ENCODE measurements around the gene ACTL10. TPM values are rescaled to one million over a fixed set of nuclear protein-coding genes. Genes with fewer than 3 reads are reported as not detected.

The ACTL10 gene
- total RNA-seq, 1 experiment from 2014 or later: 3.2 TPM

DNA sequence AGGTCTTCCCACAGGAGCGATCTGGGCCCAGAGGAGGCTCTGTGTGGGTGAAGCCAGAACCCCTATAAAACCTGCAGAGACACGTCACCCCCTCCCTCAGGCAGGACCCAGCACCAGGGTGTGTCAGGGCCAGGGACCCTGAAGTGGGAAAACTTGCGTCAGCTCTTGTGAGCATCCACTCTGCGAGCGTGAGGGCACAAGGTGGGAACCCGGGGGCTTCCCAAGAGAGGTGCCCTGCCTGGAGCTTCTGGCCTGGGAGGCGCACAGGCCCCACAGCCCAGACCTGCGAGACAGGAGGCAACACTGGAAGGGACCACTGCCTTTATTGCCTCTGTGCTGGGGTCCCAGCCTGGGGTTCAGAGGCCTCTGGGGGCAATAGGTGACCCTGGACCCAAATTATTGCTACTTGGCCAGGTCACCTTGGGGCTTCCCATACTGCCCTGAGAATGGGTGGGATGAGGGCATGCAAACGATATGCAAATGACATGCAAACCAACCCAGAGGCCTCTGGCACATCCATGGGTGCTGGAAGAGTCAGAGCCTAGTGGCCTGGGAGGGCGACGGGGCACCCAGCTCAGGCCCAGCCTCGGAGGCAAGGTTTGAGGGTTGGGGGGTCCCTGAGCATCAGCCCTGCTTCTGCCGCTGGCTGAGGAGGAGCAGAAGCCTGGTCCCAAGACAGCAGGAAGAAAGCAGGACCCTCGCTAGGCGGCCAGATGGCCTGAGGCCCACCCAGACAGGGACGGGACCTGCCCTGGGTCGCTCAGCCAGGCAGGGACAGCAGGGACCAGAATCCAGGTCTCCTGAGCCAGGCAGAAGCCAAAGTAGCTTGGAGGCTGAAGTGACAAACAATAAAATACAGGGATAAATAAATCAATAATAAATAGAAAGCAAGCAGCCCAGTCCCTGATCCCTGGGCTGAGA is 9.7 kb upstream of the ACTL10 start:
- TF ChIP-seq, protein P1, sequence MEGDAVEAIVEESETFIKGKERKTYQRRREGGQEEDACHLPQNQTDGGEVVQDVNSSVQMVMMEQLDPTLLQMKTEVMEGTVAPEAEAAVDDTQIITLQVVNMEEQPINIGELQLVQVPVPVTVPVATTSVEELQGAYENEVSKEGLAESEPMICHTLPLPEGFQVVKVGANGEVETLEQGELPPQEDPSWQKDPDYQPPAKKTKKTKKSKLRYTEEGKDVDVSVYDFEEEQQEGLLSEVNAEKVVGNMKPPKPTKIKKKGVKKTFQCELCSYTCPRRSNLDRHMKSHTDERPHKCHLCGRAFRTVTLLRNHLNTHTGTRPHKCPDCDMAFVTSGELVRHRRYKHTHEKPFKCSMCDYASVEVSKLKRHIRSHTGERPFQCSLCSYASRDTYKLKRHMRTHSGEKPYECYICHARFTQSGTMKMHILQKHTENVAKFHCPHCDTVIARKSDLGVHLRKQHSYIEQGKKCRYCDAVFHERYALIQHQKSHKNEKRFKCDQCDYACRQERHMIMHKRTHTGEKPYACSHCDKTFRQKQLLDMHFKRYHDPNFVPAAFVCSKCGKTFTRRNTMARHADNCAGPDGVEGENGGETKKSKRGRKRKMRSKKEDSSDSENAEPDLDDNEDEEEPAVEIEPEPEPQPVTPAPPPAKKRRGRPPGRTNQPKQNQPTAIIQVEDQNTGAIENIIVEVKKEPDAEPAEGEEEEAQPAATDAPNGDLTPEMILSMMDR (IDR thresholded peaks at IDR 0.05; ENCODE audit: unreplicated experiment): no peak
- ChIA-PET CTCF (no interaction called here), POLR2A (interaction anchor here (0.7 to 1.3 kb wide), 3 partner anchors 9 to 12 kb away, joined by 3 read pairs; no protein-coding TSS in a partner anchor)
- BruUV-seq (replicated peaks): no TSS peak
- peaks cover 14% of the 10 kb centered on the region for H3K36me3 Mint-ChIP-seq (ENCODE audit: insufficient read depth, unreplicated experiment)
- no peak overlapping the region for H3K4me3 Mint-ChIP-seq (ENCODE audit: unreplicated experiment)
- intact Hi-C loops (cut with micrococcal nuclease): no loop called here
- DNase-seq (ENCODE audit: unreplicated experiment): no peak
- no peaks in the 10 kb centered on the region for H3K9me3 Mint-ChIP-seq (ENCODE audit: unreplicated experiment)
- no peak overlapping the region for H3K27ac Mint-ChIP-seq (ENCODE audit: low read depth, unreplicated experiment)
- no peaks in the 10 kb centered on the region for H3K27me3 Mint-ChIP-seq (ENCODE audit: insufficient read depth, unreplicated experiment)
- no peaks in the 10 kb centered on the region for H3K4me1 Mint-ChIP-seq (ENCODE audit: insufficient read depth, unreplicated experiment)

DNA sequence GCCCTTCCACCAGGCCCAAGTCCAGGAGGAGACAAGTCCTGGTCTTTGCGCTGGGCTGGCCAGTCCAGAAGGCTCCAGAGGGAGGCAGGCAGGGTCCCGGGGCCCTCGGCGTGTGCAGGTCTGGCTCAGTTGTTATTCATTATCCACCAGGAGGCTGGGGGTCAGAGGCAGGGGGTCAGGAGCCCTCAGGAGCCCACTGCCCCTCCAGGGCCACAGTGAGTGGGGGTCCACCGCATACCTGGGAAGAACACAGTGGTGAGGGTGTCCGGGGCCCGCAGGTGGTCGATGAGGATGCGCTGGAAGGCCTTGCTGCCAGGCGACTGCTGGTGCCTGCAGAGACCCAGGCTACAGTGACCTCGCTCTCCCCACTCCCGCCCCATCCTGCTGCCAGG is 9.0 kb upstream of the ACTL10 start:
- POLR2A ChIA-PET: no interaction called here
- Mint-ChIP-seq H3K27me3 (ENCODE audit: insufficient read depth, unreplicated experiment) (no peaks in the 10 kb centered on the region), H3K9me3 (ENCODE audit: unreplicated experiment) (no peaks in the 10 kb centered on the region), H3K36me3 (ENCODE audit: insufficient read depth, unreplicated experiment) (peaks cover 14% of the 10 kb centered on the region), H3K4me3 (ENCODE audit: unreplicated experiment) (no peak overlapping the region), H3K27ac (ENCODE audit: low read depth, unreplicated experiment) (no peak overlapping the region), H3K4me1 (ENCODE audit: insufficient read depth, unreplicated experiment) (no peaks in the 10 kb centered on the region)
- intact Hi-C loops (cut with micrococcal nuclease): no loop called here
- CTCF ChIA-PET: no interaction called here
- no TSS peak for BruUV-seq (replicated peaks)
- TF ChIP-seq, protein P1 (IDR thresholded peaks at IDR 0.05; ENCODE audit: unreplicated experiment): no peak
- no peak for DNase-seq (ENCODE audit: unreplicated experiment)

DNA sequence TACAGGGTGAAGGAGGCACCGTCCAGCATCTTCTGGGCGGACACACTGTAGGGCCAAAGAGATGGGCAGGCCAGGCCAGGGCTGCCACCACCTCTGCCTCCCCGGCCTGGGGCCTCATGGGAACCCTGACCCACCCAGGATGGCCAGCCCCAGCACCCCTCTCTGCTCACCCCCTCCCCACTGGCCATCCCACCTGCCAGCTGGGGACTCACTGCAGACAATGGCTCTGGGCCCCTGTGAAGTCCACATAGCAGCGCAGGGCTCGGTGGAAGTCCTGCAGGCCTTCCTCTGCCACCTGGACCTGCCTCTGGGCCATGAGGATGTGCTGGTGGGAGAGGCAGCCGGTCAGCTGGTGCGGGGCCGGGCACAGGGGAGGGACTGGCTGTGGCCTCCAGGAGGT is 8.2 kb upstream of the ACTL10 start:
- H3K27ac Mint-ChIP-seq (ENCODE audit: low read depth, unreplicated experiment): no peak overlapping the region

DNA sequence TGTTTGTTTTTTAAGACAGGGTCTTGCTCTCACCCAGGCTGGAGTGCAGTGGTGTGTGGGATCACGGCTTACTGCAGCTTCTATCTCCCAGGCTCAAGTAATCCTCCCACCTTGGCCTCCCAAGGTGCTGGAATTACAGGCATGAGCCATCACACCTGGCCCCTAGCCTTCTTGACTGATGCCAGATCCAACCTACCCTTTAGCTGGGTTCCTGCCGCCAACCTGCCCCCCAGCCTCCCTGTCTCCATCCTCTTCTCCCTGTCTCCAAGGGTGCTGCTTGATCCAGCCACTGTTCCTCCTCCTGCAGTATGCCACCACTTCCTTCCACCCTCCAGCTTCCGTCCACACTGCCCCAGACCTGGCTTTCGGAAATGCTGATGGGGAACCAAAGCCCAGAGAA is 7.8 kb upstream of the ACTL10 start:
- no peak overlapping the region for H3K27ac Mint-ChIP-seq (ENCODE audit: low read depth, unreplicated experiment)
- intact Hi-C loops (cut with micrococcal nuclease): no loop called here
- CTCF ChIA-PET: no interaction called here
- H3K4me1 Mint-ChIP-seq (ENCODE audit: insufficient read depth, unreplicated experiment): no peaks in the 10 kb centered on the region
- no TSS peak for BruUV-seq (replicated peaks)
- no peaks in the 10 kb centered on the region for H3K27me3 Mint-ChIP-seq (ENCODE audit: insufficient read depth, unreplicated experiment)
- no peak overlapping the region for H3K4me3 Mint-ChIP-seq (ENCODE audit: unreplicated experiment)
- H3K36me3 Mint-ChIP-seq (ENCODE audit: insufficient read depth, unreplicated experiment): peaks cover 11% of the 10 kb centered on the region
- no peaks in the 10 kb centered on the region for H3K9me3 Mint-ChIP-seq (ENCODE audit: unreplicated experiment)
- POLR2A ChIA-PET: no interaction called here
- DNase-seq (ENCODE audit: unreplicated experiment): no peak
- TF ChIP-seq, protein P1 (IDR thresholded peaks at IDR 0.05; ENCODE audit: unreplicated experiment): no peak

More for the DNA sequence above, 8.2 kb upstream of the ACTL10 start:
- ChIA-PET CTCF (no interaction called here), POLR2A (no interaction called here)
- H3K4me3 Mint-ChIP-seq (ENCODE audit: unreplicated experiment): no peak overlapping the region
- BruUV-seq (replicated peaks): no TSS peak
- TF ChIP-seq, protein P1 (IDR thresholded peaks at IDR 0.05; ENCODE audit: unreplicated experiment): no peak
- H3K9me3 Mint-ChIP-seq (ENCODE audit: unreplicated experiment): no peaks in the 10 kb centered on the region
- no peaks in the 10 kb centered on the region for H3K4me1 Mint-ChIP-seq (ENCODE audit: insufficient read depth, unreplicated experiment)
- peaks cover 14% of the 10 kb centered on the region for H3K36me3 Mint-ChIP-seq (ENCODE audit: insufficient read depth, unreplicated experiment)
- no peak for DNase-seq (ENCODE audit: unreplicated experiment)
- intact Hi-C loops (cut with micrococcal nuclease): no loop called here
- H3K27me3 Mint-ChIP-seq (ENCODE audit: insufficient read depth, unreplicated experiment): no peaks in the 10 kb centered on the region
